Neural cell (in vitro differentiated cells): ENCODE data around the gene EHD4. TPM values are rescaled to one million over a fixed set of nuclear protein-coding genes. Genes with fewer than 3 reads are reported as not detected.

Experiments
- H2AFZ ChIP-seq: fragments of 200-600, 300-800 bp; sonication (generic), shearing (Covaris generic); 2 replicates; pipeline ENCODE4 v1.6.0; 2014; ENCODE audit warnings: low read depth, mild to moderate bottlenecking, antibody characterized with exemption, low read length, moderate library complexity
- H3F3A ChIP-seq: fragments of 200-600 bp; shearing (Covaris generic); 2 replicates; pipeline ENCODE4 v1.6.1; 2016; ENCODE audit warnings: mild to moderate bottlenecking, moderate library complexity, mixed read lengths, antibody characterized with exemption, low read length; ENCODE audit not compliant: insufficient read depth, poor library complexity, severe bottlenecking
- H3K27ac ChIP-seq: fragments of 200-600, 300-800 bp; sonication (generic), shearing (Covaris generic); 2 replicates; pipeline ENCODE4 v1.5.1; 2014; ENCODE audit warnings: mild to moderate bottlenecking, low read length, moderate library complexity
- H3K27me3 ChIP-seq: fragments of 300-800, 200-600 bp; sonication (generic), shearing (Covaris generic); 2 replicates; pipeline ENCODE4 v1.6.0; 2014; ENCODE audit warnings: mild to moderate bottlenecking, low read depth, low read length, moderate library complexity; ENCODE audit not compliant: insufficient read depth
- H3K36me3 ChIP-seq: fragments of 300-800, 200-600 bp; sonication (generic), shearing (Covaris generic); 2 replicates; pipeline ENCODE4 v1.5.1; 2014; ENCODE audit warnings: mild to moderate bottlenecking, antibody characterized with exemption, low read length, moderate library complexity; ENCODE audit not compliant: insufficient read depth
- H3K4me2 ChIP-seq: fragments of 300-800, 200-600 bp; sonication (generic), shearing (Covaris generic); 2 replicates; pipeline ENCODE4 v1.6.0; 2014; ENCODE audit warnings: mild to moderate bottlenecking, low read length
- H3K4me3 ChIP-seq: fragments of 300-800, 200-600 bp; sonication (generic), shearing (Covaris generic); 2 replicates; pipeline ENCODE4 v1.5.1; 2014; ENCODE audit warnings: mild to moderate bottlenecking, low read length, moderate library complexity
- H3K79me2 ChIP-seq: fragments of 200-600 bp; shearing (Covaris generic); replicated peaks from 2 replicates; pipeline ENCODE4 v1.6.0; 2014; ENCODE audit warnings: mild to moderate bottlenecking, low read length, moderate library complexity; ENCODE audit not compliant: insufficient read depth
- H3K9ac ChIP-seq: fragments of 300-800, 200-600 bp; sonication (generic), shearing (Covaris generic); 2 replicates; pipeline ENCODE4 v1.6.1; 2016; ENCODE audit warnings: mild to moderate bottlenecking, low read length, mixed read lengths
- H3K9me2 ChIP-seq: fragments of 200-600 bp; shearing (Covaris generic); 2 replicates; pipeline ENCODE4 v1.6.1; 2016; ENCODE audit warnings: mild to moderate bottlenecking, low read length, mixed read lengths; ENCODE audit not compliant: insufficient read depth
- H3K9me3 ChIP-seq: fragments of 200-600, 300-800 bp; sonication (generic), shearing (Covaris generic); 2 replicates; pipeline ENCODE4 v1.6.1; 2016; ENCODE audit warnings: mild to moderate bottlenecking, mixed run types, low read length, moderate library complexity, mixed read lengths
- H4K20me1 ChIP-seq: fragments of 200-600 bp; shearing (Covaris generic); 2 replicates; pipeline ENCODE4 v1.6.1; 2016; ENCODE audit warnings: mild to moderate bottlenecking, mixed run types; ENCODE audit not compliant: insufficient read depth
- EP300 ChIP-seq: fragments of 450-650 bp; conservative IDR thresholded peaks from 2 replicates; pipeline ENCODE4 v1.6.1; 2014; ENCODE audit warnings: antibody characterized with exemption, mild to moderate bottlenecking, moderate library complexity; ENCODE audit not compliant: poor library complexity, severe bottlenecking
- EZH2 ChIP-seq: fragments of 200-600, 300-800 bp; shearing (Covaris generic), sonication (generic); IDR thresholded peaks from 2 replicates; pipeline ENCODE4 v1.6.1; 2014; ENCODE audit warnings: antibody characterized with exemption, low read length, borderline replicate concordance, mild to moderate bottlenecking; ENCODE audit not compliant: insufficient read depth, poor library complexity, severe bottlenecking
- MXI1 ChIP-seq: fragments of 450-650 bp; conservative IDR thresholded peaks from 2 replicates; pipeline ENCODE4 v1.6.1; 2014; ENCODE audit warnings: antibody characterized with exemption, mild to moderate bottlenecking; ENCODE audit not compliant: poor library complexity, severe bottlenecking
- RAD21 ChIP-seq: fragments of 450-650 bp; conservative IDR thresholded peaks from 2 replicates; pipeline ENCODE4 v1.6.1; 2014; ENCODE audit warnings: antibody characterized with exemption, mild to moderate bottlenecking, moderate library complexity
- TAF1 ChIP-seq: IDR thresholded peaks from 2 replicates; pipeline ENCODE4 v1.6.1; 2012; ENCODE audit warnings: low read depth
- polyA plus RNA-seq: library from polyadenylated mRNA; depleted of rRNA; stranded (reverse); fragments of >200 nt; gene quantifications from 2 replicates; pipeline ENCODE4 v1.2.3, GENCODE V29; 2014
- TF ChIP-seq, protein P1 (sequence below): fragments of 450-650 bp; IDR thresholded peaks from 2 replicates; pipeline ENCODE4 v1.5.1; 2014; ENCODE audit warnings: antibody characterized with exemption, mild to moderate bottlenecking, moderate library complexity; ENCODE audit not compliant: poor library complexity, severe bottlenecking
- TF ChIP-seq, protein P2 (sequence below): IDR thresholded peaks from 2 replicates; pipeline ENCODE4 v1.6.1; 2012; ENCODE audit warnings: borderline replicate concordance

The EHD4 gene
- polyA plus RNA-seq, 1 donor from 2014 or later = 0.09 TPM

DNA sequence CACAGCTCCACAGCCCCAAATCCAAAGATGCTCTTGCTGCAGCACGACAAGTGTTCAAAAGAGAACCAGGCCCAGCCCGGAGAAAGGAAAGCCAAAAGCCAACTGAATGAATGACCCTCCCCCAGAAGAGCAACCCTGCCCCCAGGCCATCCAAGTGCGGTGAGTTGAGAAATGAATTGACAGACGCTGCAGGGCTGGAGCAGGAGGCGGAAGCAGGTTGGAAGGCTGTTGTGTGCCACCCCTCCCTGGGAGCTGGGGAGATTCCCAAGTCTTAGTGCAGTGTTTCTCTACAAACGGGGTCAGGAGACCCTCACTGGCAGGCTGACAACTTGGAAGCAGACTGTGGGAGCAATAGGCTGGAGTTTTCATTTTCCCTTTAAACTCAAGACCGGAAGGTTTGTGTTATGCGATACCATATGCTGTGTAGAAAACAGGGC, 75.0 kb downstream of the EHD4 start:
- no peaks in the 10 kb centered on the region for H3K27me3 ChIP-seq
- no peaks in the 10 kb centered on the region for H3K36me3 ChIP-seq
- H3F3A ChIP-seq = no peaks in the 10 kb centered on the region
- no peak overlapping the region for H3K9ac ChIP-seq
- TF ChIP-seq EZH2 (no peak), MXI1 (no peak), EP300 (no peak), TAF1 (no peak), RAD21 (no peak)
- TF ChIP-seq, protein P1, sequence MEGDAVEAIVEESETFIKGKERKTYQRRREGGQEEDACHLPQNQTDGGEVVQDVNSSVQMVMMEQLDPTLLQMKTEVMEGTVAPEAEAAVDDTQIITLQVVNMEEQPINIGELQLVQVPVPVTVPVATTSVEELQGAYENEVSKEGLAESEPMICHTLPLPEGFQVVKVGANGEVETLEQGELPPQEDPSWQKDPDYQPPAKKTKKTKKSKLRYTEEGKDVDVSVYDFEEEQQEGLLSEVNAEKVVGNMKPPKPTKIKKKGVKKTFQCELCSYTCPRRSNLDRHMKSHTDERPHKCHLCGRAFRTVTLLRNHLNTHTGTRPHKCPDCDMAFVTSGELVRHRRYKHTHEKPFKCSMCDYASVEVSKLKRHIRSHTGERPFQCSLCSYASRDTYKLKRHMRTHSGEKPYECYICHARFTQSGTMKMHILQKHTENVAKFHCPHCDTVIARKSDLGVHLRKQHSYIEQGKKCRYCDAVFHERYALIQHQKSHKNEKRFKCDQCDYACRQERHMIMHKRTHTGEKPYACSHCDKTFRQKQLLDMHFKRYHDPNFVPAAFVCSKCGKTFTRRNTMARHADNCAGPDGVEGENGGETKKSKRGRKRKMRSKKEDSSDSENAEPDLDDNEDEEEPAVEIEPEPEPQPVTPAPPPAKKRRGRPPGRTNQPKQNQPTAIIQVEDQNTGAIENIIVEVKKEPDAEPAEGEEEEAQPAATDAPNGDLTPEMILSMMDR = no peak
- TF ChIP-seq, protein P2, sequence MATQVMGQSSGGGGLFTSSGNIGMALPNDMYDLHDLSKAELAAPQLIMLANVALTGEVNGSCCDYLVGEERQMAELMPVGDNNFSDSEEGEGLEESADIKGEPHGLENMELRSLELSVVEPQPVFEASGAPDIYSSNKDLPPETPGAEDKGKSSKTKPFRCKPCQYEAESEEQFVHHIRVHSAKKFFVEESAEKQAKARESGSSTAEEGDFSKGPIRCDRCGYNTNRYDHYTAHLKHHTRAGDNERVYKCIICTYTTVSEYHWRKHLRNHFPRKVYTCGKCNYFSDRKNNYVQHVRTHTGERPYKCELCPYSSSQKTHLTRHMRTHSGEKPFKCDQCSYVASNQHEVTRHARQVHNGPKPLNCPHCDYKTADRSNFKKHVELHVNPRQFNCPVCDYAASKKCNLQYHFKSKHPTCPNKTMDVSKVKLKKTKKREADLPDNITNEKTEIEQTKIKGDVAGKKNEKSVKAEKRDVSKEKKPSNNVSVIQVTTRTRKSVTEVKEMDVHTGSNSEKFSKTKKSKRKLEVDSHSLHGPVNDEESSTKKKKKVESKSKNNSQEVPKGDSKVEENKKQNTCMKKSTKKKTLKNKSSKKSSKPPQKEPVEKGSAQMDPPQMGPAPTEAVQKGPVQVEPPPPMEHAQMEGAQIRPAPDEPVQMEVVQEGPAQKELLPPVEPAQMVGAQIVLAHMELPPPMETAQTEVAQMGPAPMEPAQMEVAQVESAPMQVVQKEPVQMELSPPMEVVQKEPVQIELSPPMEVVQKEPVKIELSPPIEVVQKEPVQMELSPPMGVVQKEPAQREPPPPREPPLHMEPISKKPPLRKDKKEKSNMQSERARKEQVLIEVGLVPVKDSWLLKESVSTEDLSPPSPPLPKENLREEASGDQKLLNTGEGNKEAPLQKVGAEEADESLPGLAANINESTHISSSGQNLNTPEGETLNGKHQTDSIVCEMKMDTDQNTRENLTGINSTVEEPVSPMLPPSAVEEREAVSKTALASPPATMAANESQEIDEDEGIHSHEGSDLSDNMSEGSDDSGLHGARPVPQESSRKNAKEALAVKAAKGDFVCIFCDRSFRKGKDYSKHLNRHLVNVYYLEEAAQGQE = no peak
- no peak overlapping the region for H3K4me2 ChIP-seq
- H3K4me3 ChIP-seq = no peak overlapping the region
- no peak overlapping the region for H3K27ac ChIP-seq
- no peaks in the 10 kb centered on the region for H3K9me2 ChIP-seq
- H2AFZ ChIP-seq = no peak overlapping the region
- no peaks in the 10 kb centered on the region for H4K20me1 ChIP-seq
- no peaks in the 10 kb centered on the region for H3K79me2 ChIP-seq
- H3K9me3 ChIP-seq = no peaks in the 10 kb centered on the region

DNA sequence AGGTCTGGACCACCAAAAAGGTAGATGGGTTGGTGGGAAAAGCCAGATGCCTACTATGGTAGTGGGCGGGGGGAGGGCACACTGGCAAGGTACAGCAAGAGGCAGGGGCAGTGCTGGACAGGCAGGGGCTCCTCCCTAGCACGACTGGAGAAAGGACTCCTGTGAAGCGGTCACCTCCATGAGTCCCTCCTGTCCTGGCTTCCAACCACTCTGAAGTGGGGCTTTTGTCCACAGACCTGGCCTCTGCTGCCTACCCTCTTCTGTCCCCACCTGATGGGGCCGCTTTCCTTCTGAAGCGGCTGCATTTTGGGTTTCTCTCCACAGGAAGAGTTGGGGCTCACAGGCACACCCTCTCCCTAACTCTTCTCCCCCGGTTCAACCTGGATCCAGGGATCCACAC, 75.8 kb downstream of the EHD4 start:
- Histone ChIP-seq H3K9me2 (no peaks in the 10 kb centered on the region), H3K79me2 (no peaks in the 10 kb centered on the region), H3K9ac (no peak overlapping the region), H4K20me1 (no peaks in the 10 kb centered on the region), H3K27ac (no peak overlapping the region), H2AFZ (no peak overlapping the region), H3F3A (no peaks in the 10 kb centered on the region), H3K9me3 (no peaks in the 10 kb centered on the region), H3K27me3 (no peaks in the 10 kb centered on the region), H3K4me3 (no peak overlapping the region), H3K36me3 (no peaks in the 10 kb centered on the region), H3K4me2 (no peak overlapping the region)
- TF ChIP-seq, protein P1 = no peak
